ENCODE results near the gene KIF17. TPM values are rescaled to one million over a fixed set of nuclear protein-coding genes. Genes with fewer than 3 reads are reported as not detected.

KIF17 gene
- total and polyA plus RNA-seq, 2 of the 8 experiments (the other 6 are each of a cell fraction or from before 2014, with no cell fraction given): 6.9 to 10.4 TPM

DNA sequence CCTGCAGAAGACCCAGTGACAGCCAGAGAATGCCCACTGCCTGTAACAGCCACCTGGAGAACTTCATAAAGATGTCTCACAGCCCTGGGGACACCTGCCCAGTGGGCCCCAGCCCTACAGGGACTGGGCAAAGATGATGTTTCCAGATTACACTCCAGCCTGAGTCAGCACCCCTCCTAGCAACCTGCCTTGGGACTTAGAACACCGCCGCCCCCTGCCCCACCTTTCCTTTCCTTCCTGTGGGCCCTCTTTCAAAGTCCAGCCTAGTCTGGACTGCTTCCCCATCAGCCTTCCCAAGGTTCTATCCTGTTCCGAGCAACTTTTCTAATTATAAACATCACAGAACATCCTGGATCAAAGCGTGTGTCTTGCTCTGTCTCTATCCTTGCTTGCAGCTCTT is 99.3 kb downstream of the KIF17 start (continued):
- TF ChIP-seq, protein P1, sequence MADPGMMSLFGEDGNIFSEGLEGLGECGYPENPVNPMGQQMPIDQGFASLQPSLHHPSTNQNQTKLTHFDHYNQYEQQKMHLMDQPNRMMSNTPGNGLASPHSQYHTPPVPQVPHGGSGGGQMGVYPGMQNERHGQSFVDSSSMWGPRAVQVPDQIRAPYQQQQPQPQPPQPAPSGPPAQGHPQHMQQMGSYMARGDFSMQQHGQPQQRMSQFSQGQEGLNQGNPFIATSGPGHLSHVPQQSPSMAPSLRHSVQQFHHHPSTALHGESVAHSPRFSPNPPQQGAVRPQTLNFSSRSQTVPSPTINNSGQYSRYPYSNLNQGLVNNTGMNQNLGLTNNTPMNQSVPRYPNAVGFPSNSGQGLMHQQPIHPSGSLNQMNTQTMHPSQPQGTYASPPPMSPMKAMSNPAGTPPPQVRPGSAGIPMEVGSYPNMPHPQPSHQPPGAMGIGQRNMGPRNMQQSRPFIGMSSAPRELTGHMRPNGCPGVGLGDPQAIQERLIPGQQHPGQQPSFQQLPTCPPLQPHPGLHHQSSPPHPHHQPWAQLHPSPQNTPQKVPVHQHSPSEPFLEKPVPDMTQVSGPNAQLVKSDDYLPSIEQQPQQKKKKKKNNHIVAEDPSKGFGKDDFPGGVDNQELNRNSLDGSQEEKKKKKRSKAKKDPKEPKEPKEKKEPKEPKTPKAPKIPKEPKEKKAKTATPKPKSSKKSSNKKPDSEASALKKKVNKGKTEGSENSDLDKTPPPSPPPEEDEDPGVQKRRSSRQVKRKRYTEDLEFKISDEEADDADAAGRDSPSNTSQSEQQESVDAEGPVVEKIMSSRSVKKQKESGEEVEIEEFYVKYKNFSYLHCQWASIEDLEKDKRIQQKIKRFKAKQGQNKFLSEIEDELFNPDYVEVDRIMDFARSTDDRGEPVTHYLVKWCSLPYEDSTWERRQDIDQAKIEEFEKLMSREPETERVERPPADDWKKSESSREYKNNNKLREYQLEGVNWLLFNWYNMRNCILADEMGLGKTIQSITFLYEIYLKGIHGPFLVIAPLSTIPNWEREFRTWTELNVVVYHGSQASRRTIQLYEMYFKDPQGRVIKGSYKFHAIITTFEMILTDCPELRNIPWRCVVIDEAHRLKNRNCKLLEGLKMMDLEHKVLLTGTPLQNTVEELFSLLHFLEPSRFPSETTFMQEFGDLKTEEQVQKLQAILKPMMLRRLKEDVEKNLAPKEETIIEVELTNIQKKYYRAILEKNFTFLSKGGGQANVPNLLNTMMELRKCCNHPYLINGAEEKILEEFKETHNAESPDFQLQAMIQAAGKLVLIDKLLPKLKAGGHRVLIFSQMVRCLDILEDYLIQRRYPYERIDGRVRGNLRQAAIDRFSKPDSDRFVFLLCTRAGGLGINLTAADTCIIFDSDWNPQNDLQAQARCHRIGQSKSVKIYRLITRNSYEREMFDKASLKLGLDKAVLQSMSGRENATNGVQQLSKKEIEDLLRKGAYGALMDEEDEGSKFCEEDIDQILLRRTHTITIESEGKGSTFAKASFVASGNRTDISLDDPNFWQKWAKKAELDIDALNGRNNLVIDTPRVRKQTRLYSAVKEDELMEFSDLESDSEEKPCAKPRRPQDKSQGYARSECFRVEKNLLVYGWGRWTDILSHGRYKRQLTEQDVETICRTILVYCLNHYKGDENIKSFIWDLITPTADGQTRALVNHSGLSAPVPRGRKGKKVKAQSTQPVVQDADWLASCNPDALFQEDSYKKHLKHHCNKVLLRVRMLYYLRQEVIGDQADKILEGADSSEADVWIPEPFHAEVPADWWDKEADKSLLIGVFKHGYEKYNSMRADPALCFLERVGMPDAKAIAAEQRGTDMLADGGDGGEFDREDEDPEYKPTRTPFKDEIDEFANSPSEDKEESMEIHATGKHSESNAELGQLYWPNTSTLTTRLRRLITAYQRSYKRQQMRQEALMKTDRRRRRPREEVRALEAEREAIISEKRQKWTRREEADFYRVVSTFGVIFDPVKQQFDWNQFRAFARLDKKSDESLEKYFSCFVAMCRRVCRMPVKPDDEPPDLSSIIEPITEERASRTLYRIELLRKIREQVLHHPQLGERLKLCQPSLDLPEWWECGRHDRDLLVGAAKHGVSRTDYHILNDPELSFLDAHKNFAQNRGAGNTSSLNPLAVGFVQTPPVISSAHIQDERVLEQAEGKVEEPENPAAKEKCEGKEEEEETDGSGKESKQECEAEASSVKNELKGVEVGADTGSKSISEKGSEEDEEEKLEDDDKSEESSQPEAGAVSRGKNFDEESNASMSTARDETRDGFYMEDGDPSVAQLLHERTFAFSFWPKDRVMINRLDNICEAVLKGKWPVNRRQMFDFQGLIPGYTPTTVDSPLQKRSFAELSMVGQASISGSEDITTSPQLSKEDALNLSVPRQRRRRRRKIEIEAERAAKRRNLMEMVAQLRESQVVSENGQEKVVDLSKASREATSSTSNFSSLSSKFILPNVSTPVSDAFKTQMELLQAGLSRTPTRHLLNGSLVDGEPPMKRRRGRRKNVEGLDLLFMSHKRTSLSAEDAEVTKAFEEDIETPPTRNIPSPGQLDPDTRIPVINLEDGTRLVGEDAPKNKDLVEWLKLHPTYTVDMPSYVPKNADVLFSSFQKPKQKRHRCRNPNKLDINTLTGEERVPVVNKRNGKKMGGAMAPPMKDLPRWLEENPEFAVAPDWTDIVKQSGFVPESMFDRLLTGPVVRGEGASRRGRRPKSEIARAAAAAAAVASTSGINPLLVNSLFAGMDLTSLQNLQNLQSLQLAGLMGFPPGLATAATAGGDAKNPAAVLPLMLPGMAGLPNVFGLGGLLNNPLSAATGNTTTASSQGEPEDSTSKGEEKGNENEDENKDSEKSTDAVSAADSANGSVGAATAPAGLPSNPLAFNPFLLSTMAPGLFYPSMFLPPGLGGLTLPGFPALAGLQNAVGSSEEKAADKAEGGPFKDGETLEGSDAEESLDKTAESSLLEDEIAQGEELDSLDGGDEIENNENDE (IDR thresholded peaks at IDR 0.05; ENCODE audit: insufficient replicate concordance, low read length): no peak
